ENCODE data around the gene FIGN.

Gene FIGN

DNA sequence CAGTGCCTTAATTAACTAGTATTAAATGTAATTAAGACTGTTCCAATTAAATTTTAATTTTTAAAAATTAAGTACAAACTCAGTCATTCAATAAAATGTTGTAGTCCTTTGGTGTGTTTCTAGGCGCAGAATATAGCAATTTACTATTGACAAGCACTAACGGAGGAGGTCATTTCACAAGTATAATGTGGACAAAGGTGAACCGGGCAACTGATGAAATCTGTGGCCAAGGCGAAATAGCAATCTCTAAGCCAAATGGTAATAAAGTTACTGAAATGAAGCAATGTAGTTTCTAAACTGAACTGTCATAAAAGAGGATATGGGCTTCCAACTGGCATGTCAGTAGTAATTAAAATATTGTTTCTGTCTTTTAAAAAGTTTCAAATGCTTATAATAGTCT is 27.5 kb downstream of the FIGN start:
- no peak for DNase-seq (ENCODE audit: low read depth in 3 of 3)

DNA sequence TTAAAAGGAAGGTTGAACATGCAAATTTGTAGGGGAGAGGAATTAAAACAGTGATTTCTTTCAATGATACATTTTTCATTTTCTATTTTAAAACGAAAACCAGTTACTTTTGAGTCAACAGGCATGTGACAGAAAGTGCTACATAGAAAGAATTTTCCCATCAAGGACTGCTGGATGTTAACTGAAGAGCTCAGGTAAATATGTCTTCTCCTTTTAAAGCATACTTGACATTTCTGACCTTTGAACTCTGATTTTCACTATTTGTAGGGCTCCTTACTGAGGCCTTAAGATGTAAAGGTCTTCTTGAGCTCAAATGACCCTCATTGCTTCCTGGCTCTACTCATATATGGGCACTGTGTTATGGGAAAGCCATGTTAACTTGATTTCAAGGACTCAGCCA is 32.4 kb downstream of the FIGN start:
- no peak for DNase-seq (ENCODE audit: low read depth in 3 of 3)

DNA sequence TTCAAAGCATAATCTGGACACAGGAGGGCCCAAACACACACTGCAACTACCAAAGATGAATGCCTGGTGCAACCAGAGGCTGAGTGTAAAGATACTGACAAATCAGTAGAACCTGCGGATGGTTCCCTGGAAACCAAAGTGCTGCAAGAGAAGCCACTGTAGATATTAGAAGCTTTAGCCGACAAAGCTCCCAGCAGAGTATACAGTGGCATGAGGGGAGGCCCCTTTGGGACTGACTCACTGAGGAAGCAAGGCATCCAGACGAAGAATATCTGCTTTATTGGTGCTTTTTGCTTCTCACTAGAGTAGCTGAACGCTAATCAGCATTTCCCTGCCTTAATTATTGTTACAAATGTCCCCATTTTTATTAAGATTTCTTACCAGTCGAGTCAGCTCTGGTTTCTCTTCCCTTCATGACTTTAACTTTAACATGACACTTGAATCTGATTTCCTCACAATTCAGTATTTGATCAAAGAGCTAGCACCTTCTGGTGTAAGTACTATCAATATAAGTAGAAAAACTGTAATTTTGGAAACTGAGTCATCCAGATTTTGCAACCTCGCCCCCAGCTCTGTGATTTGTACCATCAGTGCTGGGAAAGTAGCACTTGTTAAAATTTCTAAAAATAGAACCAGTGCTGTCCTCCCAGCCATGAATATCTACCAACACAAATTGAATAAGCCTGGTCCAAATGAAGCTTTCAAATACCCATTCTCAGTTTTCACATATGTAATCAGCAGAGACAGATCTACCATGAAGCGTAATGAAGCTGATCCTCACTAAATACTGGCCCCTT is 34.2 kb downstream of the FIGN start:
- DNase-seq (ENCODE audit: low read depth in 3 of 3), result no peak

DNA sequence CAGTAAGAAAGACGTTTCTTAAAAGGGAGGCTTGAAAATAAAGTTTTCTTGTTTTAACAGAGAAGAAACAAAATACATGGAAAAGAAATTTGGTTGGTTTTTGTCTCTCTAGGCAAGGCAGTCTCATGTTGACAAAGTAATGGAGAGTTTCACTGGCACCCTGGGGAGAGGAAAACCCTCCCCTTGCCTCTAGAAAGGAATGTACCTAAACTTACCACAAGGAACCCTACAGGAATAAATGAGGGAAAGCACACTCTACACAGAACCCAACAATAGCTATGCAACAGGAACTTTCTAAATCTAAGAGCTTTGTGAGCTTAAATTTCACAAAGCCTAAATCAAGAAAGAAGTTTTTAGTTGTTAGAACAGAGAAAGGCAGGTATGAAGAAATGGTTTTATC is 37.0 kb downstream of the FIGN start:
- DNase-seq (ENCODE audit: low read depth in 3 of 3), result no peak

DNA sequence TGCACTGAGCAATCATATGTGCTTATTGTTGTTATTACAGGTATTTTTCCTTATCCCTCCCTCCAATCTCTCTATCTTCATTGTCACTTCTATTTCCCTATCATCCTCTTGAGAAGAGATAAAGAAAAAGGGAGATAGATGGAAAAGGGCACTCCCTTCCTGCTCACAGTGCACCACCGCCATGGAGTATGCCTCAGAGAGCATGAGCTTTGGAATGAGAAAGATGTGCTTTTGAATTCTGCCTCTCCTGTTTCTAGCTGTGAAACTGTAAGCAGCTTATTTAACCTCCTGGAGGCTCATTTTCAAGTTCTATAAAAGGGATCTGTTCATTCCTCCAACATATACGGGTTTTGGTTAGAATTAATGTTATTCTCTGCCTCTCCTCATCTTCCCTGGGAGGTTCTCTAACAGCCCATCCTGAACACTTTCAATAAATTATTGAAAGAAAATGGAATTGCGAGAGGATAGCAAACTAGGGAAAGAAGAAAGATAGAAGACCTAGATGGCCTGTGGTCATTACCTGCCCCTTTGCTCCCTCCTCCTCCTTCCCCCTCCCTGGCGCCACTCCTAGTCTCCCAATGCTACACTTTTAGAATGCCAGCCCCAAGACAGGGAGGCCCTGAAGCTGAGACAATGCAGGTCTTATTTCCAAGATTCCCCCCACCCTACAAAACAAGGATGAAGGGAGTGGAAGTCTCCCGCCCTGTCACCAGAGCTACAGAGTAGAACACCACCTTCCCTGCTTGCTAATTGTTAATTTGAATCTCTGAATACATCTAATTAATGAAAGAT is 37.8 kb downstream of the FIGN start:
- no peak for DNase-seq (ENCODE audit: low read depth in 3 of 3)

DNA sequence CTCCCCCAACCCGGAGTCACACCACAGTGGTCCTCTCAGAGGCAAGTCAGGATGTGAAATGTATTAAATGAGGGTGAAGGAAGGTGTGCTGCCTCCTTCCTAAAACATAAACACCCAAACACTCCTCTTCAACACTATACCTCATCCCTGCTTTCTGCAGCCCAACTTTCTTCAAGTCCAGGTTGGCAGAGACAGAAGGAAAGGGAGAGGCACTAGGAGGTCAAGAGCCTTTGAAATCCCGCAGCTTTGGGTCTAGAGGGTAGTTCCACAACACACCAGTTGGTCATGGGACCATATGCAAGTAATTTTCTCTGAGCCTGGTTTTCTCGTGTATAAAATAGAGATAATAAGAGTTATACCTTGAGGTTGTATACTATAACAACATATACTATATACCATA is 38.4 kb downstream of the FIGN start:
- no peak for DNase-seq (ENCODE audit: low read depth in 3 of 3)

DNA sequence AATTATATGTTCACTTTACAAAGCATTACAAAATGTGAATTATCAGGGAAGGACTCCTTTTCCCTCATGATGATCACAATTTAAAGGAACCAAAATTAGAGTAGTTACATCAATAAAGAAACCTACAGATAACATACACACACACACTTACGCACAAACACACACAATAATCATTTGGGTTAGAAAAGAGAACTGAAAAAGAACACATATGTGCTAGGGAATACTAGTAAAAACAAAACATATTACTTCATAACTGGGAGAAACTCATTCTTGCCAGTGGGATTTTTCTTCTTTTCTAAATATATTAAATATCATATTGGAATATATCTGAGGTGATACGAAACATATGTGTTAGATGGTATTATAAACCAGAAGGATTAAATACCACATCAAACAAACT is 42.3 kb downstream of the FIGN start:
- DNase-seq (ENCODE audit: low read depth in 3 of 3), result no peak

DNA sequence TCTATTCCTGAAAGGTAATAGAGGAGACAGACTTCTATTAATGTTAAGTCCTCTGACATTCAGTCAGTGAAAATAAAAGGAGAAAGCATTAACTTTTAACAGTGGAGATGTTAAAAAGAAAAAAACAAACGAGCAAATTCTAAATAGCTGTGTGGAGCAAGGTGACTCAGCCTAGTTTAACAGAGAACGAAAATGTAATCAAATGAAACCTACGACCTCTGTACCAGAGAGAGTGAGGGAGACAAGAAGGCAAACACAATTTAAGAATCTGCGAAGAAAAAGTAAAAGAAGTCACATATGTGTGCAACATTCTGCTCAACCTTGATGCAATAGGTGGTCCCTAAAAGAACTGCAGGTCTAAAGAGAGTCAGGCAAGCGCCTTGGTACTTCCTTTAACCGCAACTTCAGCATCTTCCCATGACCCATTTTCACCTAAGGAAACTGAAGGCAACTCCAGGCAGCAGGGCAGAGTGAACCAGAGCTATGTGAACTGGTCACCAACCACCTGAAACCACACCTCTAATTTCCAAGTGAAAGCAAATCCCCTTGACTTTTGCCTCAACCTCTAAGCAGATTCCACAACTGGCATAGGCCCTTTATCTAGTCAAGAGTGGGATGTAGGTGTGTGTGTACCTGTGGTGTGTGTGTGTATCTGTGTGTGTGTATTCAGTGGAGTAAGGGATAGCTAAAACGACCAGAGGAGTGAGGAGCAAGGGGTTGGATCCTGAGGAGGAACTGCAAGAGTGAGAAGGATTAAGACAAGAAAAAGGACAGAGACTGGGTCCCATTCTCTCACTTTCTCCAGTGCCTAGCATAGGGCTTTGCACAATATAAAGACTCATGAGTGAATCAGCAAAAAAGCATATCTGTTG is 43.0 kb downstream of the FIGN start:
- no peak for DNase-seq (ENCODE audit: low read depth in 3 of 3)

DNA sequence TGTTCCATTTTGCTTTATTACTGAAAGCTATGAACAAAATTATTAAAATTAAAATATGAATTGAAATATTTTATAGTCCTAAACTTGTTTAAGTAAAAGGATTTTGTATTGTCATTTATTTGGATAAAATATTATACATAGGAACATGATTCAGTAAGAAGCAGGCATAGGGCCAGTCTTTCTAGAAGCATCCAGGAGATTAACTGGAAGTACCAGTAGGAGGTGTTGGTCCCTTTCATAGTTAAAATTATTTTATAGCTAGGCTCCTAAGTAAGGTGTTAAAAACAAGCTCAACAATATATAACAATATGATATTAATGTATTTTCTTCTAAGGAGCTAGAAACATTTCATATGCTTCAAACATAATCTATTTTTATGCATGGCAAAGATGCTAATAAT is 43.7 kb downstream of the FIGN start:
- no peak for DNase-seq (ENCODE audit: low read depth in 3 of 3)

DNA sequence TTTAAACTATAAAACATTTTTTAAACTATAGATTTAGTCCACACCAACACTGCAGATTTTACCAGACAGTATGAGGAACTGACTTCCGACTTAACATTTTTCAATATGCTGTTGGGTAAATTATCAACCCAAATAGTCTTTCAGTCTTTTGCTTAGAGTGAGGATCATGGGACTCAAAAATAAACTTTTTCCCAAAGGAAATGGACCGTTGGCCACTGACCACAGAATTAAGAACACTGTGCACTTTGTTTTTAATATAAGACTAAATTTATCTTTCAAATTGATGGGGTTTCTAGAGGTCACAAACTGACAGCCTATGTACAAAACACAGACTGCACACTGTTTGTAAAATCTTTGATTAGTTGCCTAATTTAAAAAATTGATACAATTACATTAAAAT is 44.9 kb downstream of the FIGN start:
- DNase-seq (ENCODE audit: low read depth in 3 of 3), result no peak

DNA sequence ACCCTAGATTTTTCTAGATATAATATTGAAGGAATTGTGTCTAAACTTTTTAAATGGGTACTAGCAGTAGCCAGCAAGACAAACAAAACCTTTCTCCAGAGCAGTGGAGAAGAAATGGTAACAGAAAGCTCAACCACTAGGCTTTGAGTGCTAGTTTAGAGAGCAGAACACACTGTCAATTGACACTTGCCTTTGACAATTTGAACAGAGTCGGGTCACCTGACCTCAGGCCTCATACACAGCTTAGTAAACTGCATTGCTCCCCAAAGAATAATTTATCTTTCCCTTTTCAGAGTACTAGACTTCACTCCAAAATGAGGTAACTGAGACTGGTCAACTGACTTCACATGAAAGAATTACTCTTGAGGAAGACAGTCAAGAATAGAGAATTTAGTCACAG is 48.6 kb downstream of the FIGN start:
- DNase-seq (ENCODE audit: low read depth in 3 of 3), result no peak

DNA sequence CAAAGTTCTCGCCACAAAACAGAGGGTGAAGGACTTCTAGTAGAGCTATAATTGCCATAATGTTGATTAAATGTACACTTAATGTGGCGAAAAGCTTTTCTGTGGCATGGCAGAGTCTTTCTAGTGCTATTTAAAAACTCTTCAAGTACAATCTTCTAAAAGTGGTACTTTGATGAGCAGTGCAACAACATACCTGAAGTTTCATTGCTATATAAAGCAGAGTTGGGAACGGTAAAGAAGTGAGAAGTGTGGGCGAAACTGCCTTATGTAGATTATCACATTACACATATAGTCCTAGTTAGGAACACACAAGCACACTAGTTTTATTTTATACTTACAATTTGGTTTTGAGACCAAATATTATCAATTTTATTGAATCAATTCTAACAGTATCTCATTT is 49.5 kb downstream of the FIGN start:
- no peak for DNase-seq (ENCODE audit: low read depth in 3 of 3)

DNA sequence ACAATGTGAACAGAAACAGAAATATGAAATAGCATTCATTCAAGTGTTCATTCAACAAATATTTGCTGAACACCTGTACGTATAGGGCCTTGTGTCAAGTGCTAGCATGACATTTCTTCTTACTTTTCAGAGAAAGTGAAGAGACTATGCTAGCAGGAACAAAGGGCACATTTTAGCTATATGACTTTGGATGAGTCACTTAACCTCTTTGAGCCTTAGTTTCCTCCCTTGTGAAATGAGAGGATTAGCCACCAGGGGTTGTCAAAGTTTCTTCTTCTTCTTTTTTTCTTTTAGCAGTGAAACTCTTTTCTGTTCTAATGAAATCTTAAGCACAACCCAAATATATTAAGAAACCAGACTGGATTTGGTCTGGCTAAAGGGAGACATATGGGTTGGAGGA is 53.1 kb downstream of the FIGN start:
- DNase-seq (ENCODE audit: low read depth in 3 of 3), result no peak

DNA sequence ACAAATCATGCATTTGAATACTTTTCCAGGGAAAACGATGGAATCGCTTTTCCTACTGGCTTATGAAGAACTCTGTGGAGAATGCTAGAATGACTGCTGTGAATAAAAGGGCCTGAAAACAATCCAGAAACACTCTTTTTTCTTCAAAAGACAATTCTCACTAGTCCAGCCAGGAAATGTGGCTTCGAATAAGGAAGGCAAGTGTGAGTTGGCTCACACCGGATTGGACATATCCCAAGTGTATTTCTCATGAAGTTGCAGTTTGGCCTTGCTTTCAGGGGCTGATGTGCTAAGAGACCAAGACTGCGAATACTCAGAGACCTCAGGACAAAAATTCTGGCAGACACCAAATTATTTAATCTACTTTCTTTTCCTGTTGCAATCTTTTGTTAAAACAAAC is 54.1 kb downstream of the FIGN start:
- no peak for DNase-seq (ENCODE audit: low read depth in 3 of 3)

DNA sequence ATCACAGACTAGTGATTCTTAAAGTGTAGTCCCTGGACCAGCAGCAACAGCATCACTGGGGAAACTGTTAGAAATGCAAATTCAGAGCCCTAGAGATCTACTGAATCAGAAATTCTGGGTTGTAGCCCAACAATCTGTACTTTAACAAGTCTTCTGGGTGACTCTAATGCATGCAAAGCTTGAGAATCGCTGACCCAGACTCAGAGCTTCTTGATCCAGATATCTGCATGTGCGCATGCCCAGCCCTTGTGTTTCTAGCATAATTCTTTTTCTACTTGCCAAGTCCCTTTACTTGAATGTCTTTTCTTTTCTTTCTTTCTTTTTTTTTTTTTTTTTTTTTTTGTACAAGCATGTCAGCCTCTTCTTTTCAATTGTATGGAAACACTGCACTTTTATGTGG is 60.4 kb downstream of the FIGN start:
- no peak for DNase-seq (ENCODE audit: low read depth in 3 of 3)

DNA sequence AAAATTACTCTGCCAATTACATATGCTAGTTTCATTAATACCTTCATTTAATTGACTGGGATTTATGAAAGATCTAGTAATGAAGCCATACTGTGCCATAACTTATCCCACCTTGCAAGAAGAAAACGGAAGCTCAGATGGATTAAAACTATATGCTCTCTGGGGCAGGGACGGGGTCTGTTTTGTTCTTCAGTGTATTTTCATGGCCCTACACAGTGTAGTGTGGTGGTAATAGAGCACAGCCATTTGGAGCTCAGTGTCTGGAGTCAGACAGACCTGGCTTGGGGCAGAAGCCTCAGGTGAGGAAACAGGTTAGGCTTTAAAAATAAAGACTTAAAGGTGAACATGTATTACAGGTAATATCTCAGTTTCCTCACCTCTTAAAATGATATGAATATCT is 62.3 kb downstream of the FIGN start:
- DNase-seq (ENCODE audit: low read depth in 3 of 3), result no peak

DNA sequence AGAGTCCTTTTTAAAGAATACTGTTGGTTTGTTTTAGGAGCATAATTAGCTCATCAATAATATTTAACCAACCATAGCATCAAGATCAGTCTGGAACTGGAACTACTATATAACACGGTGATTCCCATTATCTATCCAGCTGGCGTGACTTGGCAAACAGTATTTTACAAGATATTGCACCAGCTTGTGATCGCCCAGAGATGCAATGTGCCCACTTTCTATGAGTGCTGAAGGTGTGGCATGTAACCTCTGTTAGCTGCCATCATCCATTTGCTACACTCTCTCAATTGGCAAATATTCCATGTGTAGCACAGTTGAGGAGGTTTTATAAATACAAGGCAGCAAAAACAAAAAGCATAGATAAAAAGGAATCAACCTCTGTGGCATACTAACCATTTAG is 64.9 kb downstream of the FIGN start:
- DNase-seq (ENCODE audit: low read depth in 3 of 3), result no peak

DNA sequence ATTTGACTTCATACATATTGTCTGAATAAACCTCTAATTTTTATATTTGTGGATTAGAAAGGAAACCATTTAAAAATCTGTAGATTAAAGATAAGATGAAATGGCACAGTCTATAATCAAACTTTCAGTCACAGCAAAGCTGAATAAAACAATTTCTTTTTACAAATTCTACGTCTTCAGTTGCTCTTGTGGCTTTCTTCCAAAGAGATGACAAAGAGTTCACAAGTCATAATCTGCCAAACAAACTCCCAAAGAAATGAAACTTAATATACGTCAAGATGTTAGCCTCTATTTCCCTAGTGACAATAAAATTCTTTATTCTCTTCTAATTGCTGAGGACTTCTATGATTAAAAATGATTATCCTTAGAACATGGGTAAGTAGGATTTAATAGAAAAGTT is 66.3 kb downstream of the FIGN start:
- DNase-seq (ENCODE audit: low read depth in 3 of 3), result no peak

DNA sequence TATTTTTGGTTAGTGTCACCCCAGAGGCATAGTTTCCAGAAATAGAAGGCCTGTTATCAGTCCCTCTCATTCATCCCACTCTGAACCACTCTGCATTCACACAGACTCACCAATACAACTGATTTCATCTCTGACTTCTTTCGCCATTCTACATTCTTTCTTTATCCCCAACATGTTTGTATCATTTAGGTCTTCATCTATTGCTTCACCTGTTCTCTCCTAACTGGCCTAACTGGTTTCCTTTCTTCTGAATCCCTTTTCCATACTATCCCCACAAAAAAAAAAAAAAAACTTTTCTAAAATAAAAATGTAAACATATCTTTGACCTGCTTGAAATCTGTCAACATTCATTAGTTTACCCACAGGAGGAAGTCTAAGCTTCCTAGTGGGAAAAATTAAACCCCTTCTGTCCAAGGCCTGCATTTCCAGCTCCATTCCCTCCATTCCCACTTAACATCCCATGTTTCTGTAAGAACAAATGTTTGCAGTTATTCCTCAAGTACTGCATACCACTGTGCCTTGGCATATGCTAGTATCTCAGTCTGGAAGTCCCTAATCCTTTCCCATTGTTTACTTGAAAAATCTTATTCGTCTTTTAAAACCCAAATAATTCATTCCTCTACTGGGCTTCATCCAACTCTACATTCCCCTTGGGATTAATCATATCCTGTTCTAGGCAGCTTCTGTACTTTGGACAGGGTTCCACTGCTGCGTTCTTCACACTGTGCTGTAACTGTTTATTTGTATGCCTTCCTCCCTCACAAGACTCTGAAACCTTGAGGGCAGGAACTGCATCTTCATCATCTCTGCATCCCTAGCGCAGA is 68.5 kb downstream of the FIGN start:
- no peak for DNase-seq (ENCODE audit: low read depth in 3 of 3)

DNA sequence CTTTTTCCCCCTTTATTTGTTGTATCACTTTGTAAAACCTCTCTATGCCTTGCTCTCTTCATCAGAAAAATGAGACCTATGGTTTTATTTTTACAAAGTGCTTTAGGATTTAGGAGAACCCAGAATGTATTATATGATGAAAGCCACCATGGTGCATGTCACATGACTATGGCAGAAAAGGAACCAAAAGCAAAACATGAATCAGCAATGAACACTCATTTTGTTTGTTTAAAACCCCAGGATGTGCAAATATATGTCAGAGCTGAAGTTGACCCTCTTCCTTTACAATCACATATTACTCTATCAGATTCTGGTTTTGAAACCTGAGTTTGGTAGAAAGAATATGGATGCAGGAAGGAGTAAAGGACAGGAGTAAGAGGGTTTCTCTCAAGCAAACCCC is 70.0 kb downstream of the FIGN start:
- DNase-seq (ENCODE audit: low read depth in 3 of 3), result no peak

DNA sequence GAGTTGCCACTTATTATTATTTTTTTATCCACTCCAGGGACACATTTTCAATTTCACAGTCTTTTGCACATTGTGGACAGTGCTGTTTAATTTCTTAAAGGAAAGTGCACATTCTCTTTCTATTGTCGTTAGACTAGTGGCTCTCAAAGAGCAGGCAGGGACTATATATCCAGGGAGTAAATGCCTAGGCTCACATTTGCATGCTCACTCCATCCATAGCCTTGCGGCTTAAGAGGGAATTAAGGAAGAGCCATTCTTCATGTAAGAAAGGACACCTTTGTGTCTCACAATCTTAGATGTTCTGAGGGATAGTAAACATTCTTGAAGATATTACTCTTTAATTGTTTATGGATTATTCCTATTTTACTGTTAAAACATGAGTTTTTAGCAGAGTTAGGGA is 70.8 kb downstream of the FIGN start:
- no peak for DNase-seq (ENCODE audit: low read depth in 3 of 3)

DNA sequence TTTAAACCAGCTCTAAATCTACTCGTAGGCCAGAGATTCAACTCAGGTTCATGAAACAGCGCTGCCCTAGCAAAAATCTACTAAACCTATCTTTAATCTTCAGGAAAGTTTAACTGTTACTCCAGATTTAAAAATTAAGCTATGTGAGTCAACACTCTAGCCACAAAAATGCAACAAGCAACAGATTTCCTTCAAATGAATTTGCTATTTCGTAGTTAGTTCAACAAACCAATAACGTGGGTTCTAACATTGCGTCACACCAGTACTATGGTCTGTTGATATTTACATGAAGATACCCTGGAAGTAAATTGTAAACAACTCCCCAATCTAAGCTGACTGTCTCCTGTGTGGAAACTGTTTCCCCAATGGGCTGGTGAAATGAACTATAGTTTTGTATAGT is 71.2 kb downstream of the FIGN start:
- no peak for DNase-seq (ENCODE audit: low read depth in 3 of 3)
